Transverse colon (tissue), 4 donors: Measurements from ENCODE around the gene VSIG10L2. TPM values are rescaled to one million over a fixed set of nuclear protein-coding genes. Genes with fewer than 3 reads are reported as not detected.
A peak's percentile ranks its signal among the peaks of the same experiment; 100 is the strongest.
"Not testable (repeated sequence)": the region's sequence is repeated elsewhere in the genome, so short reads cannot be mapped to it uniquely, and the experiment has no call there.

Source experiments
- DNase-seq: peaks from one replicate; pipeline ENCODE4 v3.0.0-alpha.2; 2019
- H3K27ac ChIP-seq, 4 donors: fragments of 200-600 bp; sonication (generic); 2 replicates each; pipeline ENCODE4 v1.5.1; 2016 to 2018; ENCODE audit warnings: inconsistent platforms in 4 of 4
- H3K27me3 ChIP-seq: fragments of 200-600 bp; sonication (generic); 2 replicates; pipeline ENCODE4 v1.5.1; 2017; ENCODE audit warnings: inconsistent platforms
- H3K36me3 ChIP-seq, 4 donors: fragments of 200-600 bp; sonication (generic); 2 replicates each; pipeline ENCODE4 v1.5.1; 2017 to 2019; ENCODE audit warnings: inconsistent platforms in 4 of 4
- H3K4me1 ChIP-seq, 4 donors: fragments of 200-600 bp; sonication (generic); 2 replicates each; pipeline ENCODE4 v1.5.1; 2017 to 2020; ENCODE audit warnings: inconsistent platforms in 4 of 4
- H3K4me3 ChIP-seq, 4 donors: fragments of 200-600 bp; sonication (generic); 1 replicate in 1 of 4; 2 replicates in 3 of 4; pipeline versions ENCODE4 v1.5.1 to v1.6.1; 2017 to 2019; ENCODE audit warnings: inconsistent platforms in 4 of 4
- H3K9me3 ChIP-seq, 2 donors: fragments of 200-600 bp; sonication (generic); 2 replicates each; pipeline ENCODE4 v1.5.1; 2017 to 2019; ENCODE audit warnings: inconsistent platforms in 2 of 2
- EP300 ChIP-seq: sonication (generic); formaldehyde crosslinking; IDR thresholded peaks from one replicate; pipeline ENCODE4 v1.6.1; 2017; ENCODE audit warnings: antibody characterized with exemption, low read depth
- POLR2A ChIP-seq: fragments of 450-650 bp; IDR thresholded peaks from one replicate; pipeline ENCODE4 v1.6.1; 2016; ENCODE audit warnings: antibody characterized with exemption, mild to moderate bottlenecking, moderate library complexity
- POLR2AphosphoS5 ChIP-seq, 3 donors: sonication (generic); formaldehyde crosslinking; IDR thresholded peaks; one replicate each; pipeline ENCODE4 v1.6.1; 2016; ENCODE audit warnings: antibody characterized with exemption in 3 of 3
- WGBS, 2 donors: methylation state at CpG; one replicate each; pipeline ENCODE4 v1.1.5; 2018; ENCODE audit warnings: low coverage in 1 of 2; 5-methylcytosine and 5-hydroxymethylcytosine counted together
- in situ Hi-C, 4 donors: fragments of 200-750 bp; cut with MboI; loops; one replicate each; pipeline versions ENCODE4 v1.15.0 to v1.15.1; 2017; ENCODE audit warnings: low sequenced_read_pairs in 3 of 4, low pct_ligation_motif_present in 1 of 4, low pct_unique_long_range_greater_than_20kb in 1 of 4
- intact Hi-C: fragments of 100-400 bp; cut with DNase I; formaldehyde crosslinking; loops from one replicate; pipeline ENCODE4 v1.15.1; 2023; ENCODE audit warnings: low total_unique reads
- total RNA-seq, 4 donors: library from RNA; depleted of rRNA; stranded (reverse); fragments of >200 nt; gene quantifications; one replicate each; pipeline ENCODE4 v1.1.0, GENCODE V29; 2016
- TF ChIP-seq, protein P1 (sequence below), 5 experiments: fragments of 200-600 bp in 3 of 5; fragments of 450-650 bp in 2 of 5; sonication (generic) in 3 of 5; IDR thresholded peaks; 1 replicate in 2 of 5; 2 replicates in 3 of 5; pipeline ENCODE4 v1.5.1; 2016 to 2017; ENCODE audit warnings: antibody characterized with exemption in 5 of 5, inconsistent platforms in 3 of 5, mild to moderate bottlenecking in 2 of 5, moderate library complexity in 1 of 5

The VSIG10L2 gene
- total RNA-seq, 4 donors from 2014 or later, result not detected

- in situ Hi-C loops (no loop called here), intact Hi-C loops (no loop called here)
- H3K27ac ChIP-seq, result no peak overlapping the region
- TF ChIP-seq, protein P1, sequence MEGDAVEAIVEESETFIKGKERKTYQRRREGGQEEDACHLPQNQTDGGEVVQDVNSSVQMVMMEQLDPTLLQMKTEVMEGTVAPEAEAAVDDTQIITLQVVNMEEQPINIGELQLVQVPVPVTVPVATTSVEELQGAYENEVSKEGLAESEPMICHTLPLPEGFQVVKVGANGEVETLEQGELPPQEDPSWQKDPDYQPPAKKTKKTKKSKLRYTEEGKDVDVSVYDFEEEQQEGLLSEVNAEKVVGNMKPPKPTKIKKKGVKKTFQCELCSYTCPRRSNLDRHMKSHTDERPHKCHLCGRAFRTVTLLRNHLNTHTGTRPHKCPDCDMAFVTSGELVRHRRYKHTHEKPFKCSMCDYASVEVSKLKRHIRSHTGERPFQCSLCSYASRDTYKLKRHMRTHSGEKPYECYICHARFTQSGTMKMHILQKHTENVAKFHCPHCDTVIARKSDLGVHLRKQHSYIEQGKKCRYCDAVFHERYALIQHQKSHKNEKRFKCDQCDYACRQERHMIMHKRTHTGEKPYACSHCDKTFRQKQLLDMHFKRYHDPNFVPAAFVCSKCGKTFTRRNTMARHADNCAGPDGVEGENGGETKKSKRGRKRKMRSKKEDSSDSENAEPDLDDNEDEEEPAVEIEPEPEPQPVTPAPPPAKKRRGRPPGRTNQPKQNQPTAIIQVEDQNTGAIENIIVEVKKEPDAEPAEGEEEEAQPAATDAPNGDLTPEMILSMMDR (IDR thresholded peaks at IDR 0.05), result no peak
- TF ChIP-seq POLR2A (no peak), EP300 (no peak), POLR2AphosphoS5 (IDR thresholded peaks at IDR 0.05) (no peak)
- H3K36me3 ChIP-seq, result no peaks in the 10 kb centered on the region
- H3K9me3 ChIP-seq, result no peaks in the 10 kb centered on the region
- no peaks in the 10 kb centered on the region for H3K27me3 ChIP-seq
- H3K4me1 ChIP-seq, result no peaks in the 10 kb centered on the region
- 90 to 98% methylated on average over 3 of the region's 3 CpGs for WGBS, 2 donors
- DNase-seq, result no peak
- no peak overlapping the region for H3K4me3 ChIP-seq
Observed at GRCh38 chr11:125979511-125979910, 33.7 kb downstream of the VSIG10L2 start.

DNA sequence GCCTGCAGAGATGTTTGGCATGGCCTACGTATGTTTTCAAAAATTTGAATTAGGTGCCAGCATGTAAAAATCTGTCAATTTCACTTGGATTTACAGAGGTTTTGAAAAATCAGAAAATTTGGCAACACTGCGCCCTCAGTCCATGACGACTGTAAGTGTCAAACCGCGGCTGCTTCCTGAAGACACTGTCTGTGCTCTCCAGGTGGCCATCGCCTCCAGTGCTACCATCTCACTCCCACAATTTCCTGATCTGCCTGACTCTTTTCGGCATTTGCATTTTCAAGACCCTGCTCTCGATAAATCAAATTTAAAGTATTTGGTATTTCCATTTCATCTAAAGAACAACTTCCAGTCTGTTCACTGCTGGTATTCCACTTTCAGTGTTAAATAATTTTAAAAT lies 34.6 kb downstream of the VSIG10L2 start:
- no peaks in the 10 kb centered on the region for H3K4me1 ChIP-seq
- no peak overlapping the region for H3K4me3 ChIP-seq
- no peak for TF ChIP-seq POLR2A
- no peak for TF ChIP-seq POLR2AphosphoS5 (IDR thresholded peaks at IDR 0.05)
- TF ChIP-seq, protein P1 (IDR thresholded peaks at IDR 0.05), result no peak
- TF ChIP-seq EP300, result no peak
- no peaks in the 10 kb centered on the region for H3K36me3 ChIP-seq
- H3K27me3 ChIP-seq, result no peaks in the 10 kb centered on the region
- no peaks in the 10 kb centered on the region for H3K9me3 ChIP-seq
- no peak for DNase-seq
- intact Hi-C loops (no loop called here), in situ Hi-C loops (no loop called here)
- H3K27ac ChIP-seq, result no peak overlapping the region
- WGBS, 2 donors, result 88 to 92% methylated on average over 2 to 8 of the region's 8 CpGs

GRCh38 chr11:125982348-125982730 lies 36.5 kb downstream of the VSIG10L2 start:
- H3K27ac ChIP-seq, result no peak overlapping the region
- H3K4me3 ChIP-seq, result no peak overlapping the region
- H3K4me1 ChIP-seq, result no peaks in the 10 kb centered on the region
- TF ChIP-seq, protein P1 (IDR thresholded peaks at IDR 0.05), result no peak
- no peak for TF ChIP-seq POLR2A
- no peak for TF ChIP-seq POLR2AphosphoS5 (IDR thresholded peaks at IDR 0.05)
- TF ChIP-seq EP300, result no peak
- H3K36me3 ChIP-seq, result no peaks in the 10 kb centered on the region
- H3K9me3 ChIP-seq, result no peaks in the 10 kb centered on the region
- H3K27me3 ChIP-seq, result no peaks in the 10 kb centered on the region
- DNase-seq, result no peak
- intact Hi-C loops, result no loop called here
- WGBS, 2 donors, result 74 to 89% methylated on average over 2 to 3 of the region's 3 CpGs
- in situ Hi-C loops, result no loop called here

DNA sequence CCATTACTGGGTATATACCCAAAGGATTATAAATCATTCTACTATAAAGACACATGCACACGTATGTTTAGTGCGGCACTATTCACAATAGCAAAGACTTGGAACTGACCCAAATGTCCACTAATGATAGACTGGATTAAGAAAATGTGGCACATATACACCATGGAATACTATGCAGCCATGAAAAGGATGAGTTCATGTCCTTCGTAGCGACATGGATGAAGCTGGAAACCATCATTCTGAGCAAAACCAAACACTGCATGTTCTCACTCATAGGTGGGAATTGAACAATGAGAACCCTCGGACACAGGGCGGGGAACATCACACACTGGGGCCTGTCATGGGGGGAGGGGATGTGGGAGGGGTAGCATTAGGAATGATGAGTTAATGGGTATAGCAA lies 40.1 kb downstream of the VSIG10L2 start:
- H3K27me3 ChIP-seq, H3K27ac ChIP-seq, H3K36me3 ChIP-seq, H3K9me3 ChIP-seq, H3K4me1 ChIP-seq, DNase-seq, in situ Hi-C loops, H3K4me3 ChIP-seq, intact Hi-C loops: not testable (repeated sequence)
- 91 to 99% methylated on average over 6 of the region's 6 CpGs for WGBS, 2 donors

DNA sequence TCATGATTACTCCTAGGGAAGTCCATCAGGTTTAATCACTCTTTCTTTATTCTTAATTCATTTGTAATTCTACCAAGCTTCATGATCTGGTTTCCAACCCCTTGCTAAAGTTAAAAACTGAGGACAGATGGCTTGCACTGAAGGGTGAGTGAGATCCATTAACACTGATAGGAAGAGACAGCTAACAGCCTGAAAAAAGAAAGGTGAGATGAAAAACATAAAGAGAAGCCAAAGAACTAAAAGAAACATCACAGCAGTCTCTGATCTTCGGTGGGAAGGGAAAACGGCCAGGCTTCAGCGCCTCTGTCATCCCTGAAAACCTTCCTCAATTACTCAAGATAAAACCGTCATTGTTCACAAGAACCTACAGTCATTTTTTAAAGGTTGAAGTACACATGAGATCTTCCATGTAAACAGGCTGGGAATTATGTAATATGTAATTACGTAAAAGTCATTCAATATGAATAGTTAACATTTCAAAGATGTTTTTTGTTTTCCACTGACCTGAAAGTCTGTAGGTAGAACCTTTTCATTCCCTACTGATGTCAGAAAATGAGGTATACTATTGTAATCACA lies 41.3 kb downstream of the VSIG10L2 start:
- DNase-seq, result no peak
- H3K4me1 ChIP-seq, result no peaks in the 10 kb centered on the region
- H3K27ac ChIP-seq, result peak overlapping the region in 1 of 4 donors; percentile 23
- no peaks in the 10 kb centered on the region for H3K27me3 ChIP-seq
- intact Hi-C loops, result no loop called here
- TF ChIP-seq POLR2AphosphoS5 (IDR thresholded peaks at IDR 0.05), result peak in 1 of 3 donors; percentile 28
- no peak for TF ChIP-seq POLR2A
- in situ Hi-C loops, result no loop called here
- H3K36me3 ChIP-seq, result no peaks in the 10 kb centered on the region
- WGBS, 2 donors, result 39 to 65% methylated on average over 2 to 5 of the region's 5 CpGs
- H3K4me3 ChIP-seq, result no peak overlapping the region
- H3K9me3 ChIP-seq, result no peaks in the 10 kb centered on the region
